H1 (cell line): ENCODE measurements around the gene ASTN2.

Experiments
- CEBPB ChIP-seq: IDR thresholded peaks from 2 replicates; pipeline ENCODE4 v1.6.1; 2012; ENCODE audit warnings: low read depth, low read length
- CTCF ChIP-seq, 3 experiments: IDR thresholded peaks; 1 replicate in 2 of 3; 2 replicates in 1 of 3; pipeline versions ENCODE4 v1.5.1 to v1.6.1; 2011; ENCODE audit warnings: low read length in 3 of 3, mild to moderate bottlenecking in 3 of 3, inconsistent platforms in 2 of 3, low read depth in 1 of 3, moderate library complexity in 1 of 3; ENCODE audit not compliant: insufficient read depth in 1 of 3; ENCODE audit errors: control extremely low read depth in 1 of 3
- HDAC2 ChIP-seq, 2 experiments: fragments of 300-600 bp in 1 of 2; sonication (generic) in 1 of 2; IDR thresholded peaks; 2 replicates each; pipeline ENCODE4 v1.6.1; 2011 to 2012; ENCODE audit warnings: low read depth in 2 of 2, low read length in 2 of 2, mild to moderate bottlenecking in 2 of 2, moderate library complexity in 2 of 2, borderline replicate concordance in 1 of 2, inconsistent platforms in 1 of 2
- JUN ChIP-seq: IDR thresholded peaks from 2 replicates; pipeline ENCODE4 v1.6.1; 2011; ENCODE audit warnings: low read depth, mild to moderate bottlenecking, improper control_type of control experiment, low read length
- POLR2A ChIP-seq, 2 experiments: IDR thresholded peaks; 1 replicate in 1 of 2; 2 replicates in 1 of 2; pipeline ENCODE4 v1.6.1; 2011; ENCODE audit warnings: low read depth in 2 of 2, low read length in 2 of 2, mild to moderate bottlenecking in 2 of 2; ENCODE audit errors: control extremely low read depth in 1 of 2
- POLR2AphosphoS5 ChIP-seq: IDR thresholded peaks from 2 replicates; pipeline ENCODE4 v1.6.1; 2011; ENCODE audit warnings: low read depth, low read length
- SRF ChIP-seq: IDR thresholded peaks from 2 replicates; pipeline ENCODE4 v1.6.1; 2011; ENCODE audit warnings: mild to moderate bottlenecking, low read depth, low read length, moderate library complexity

- TF ChIP-seq CEBPB (no peak), HDAC2 (IDR thresholded peaks at IDR 0.05; ENCODE audit: borderline replicate concordance in 1 of 2, low read depth in 2 of 2, low read length in 2 of 2) (no peak), POLR2A (IDR thresholded peaks at IDR 0.05; ENCODE audit: control extremely low read depth in 1 of 2, low read depth in 2 of 2, low read length in 2 of 2) (no peak), JUN (no peak), SRF (no peak), POLR2AphosphoS5 (no peak), CTCF (IDR thresholded peaks at IDR 0.05; ENCODE audit: control extremely low read depth in 1 of 3, insufficient read depth in 1 of 3, low read depth in 1 of 3, low read length in 3 of 3) (no peak)
These were observed 514.3 kb downstream of the ASTN2 start for GRCh38 chr9:116900543-116900942.
